Measurements from ENCODE around the gene GCGR. TPM values are rescaled to one million over a fixed set of nuclear protein-coding genes. Genes with fewer than 3 reads are reported as not detected.

Gene GCGR
- total RNA-seq, result not detected in 2 replicates

GRCh38 chr17:81803728-81804558, at the start of gene GCGR:
TSS of gene GCGR (plus strand) at chr17:81804150. CDS start at chr17:81809019, 4,869 bp downstream.

GRCh38 chr17:81833160-81833920, 29.4 kb downstream of the GCGR start, which contains the start of gene MCRIP1:
TSS of gene MCRIP1 (minus strand) at chr17:81833291. CDS start at chr17:81824506, 8,785 bp downstream.

GRCh38 chr17:81834831-81835267, 30.9 kb downstream of the GCGR start, which contains the start of gene PPP1R27:
TSS of gene PPP1R27 (minus strand) at chr17:81835050. CDS start at chr17:81834953, 97 bp downstream.

GRCh38 chr17:81859906-81860755, 56.2 kb downstream of the GCGR start, which contains the start of gene P4HB:
TSS of gene P4HB (minus strand) at chr17:81860535. CDS start at chr17:81860471, 64 bp downstream.

Other genes starting within 250 kb of the GCGR start
- gene NPLOC4, start 167.0 kb upstream of the GCGR start, total RNA-seq, result 44.3 and 48.9 TPM in 2 replicates
- 0.21 and 0.48 TPM in 2 replicates for gene TSPAN10, start 167.0 kb upstream of the GCGR start, total RNA-seq
- gene PDE6G, start 147.6 kb upstream of the GCGR start, total RNA-seq, result 0.72 TPM in 1 of 2 replicates, not detected in the other
- gene OXLD1, start 137.5 kb upstream of the GCGR start, total RNA-seq, result 57.8 and 61.0 TPM in 2 replicates
- 5.8 and 8.7 TPM in 2 replicates for gene CCDC137, start 137.4 kb upstream of the GCGR start, total RNA-seq
- 21.7 and 27.2 TPM in 2 replicates for gene ARL16, start 120.4 kb upstream of the GCGR start, total RNA-seq
- 91.4 and 114 TPM in 2 replicates for gene HGS, start 120.1 kb upstream of the GCGR start, total RNA-seq
- gene MRPL12, start 100.8 kb upstream of the GCGR start, total RNA-seq, result 6.3 and 9.8 TPM in 2 replicates
- 27.9 and 34.5 TPM in 2 replicates for gene SLC25A10, start 91.9 kb upstream of the GCGR start, total RNA-seq
- gene MCRIP1, start 29.1 kb downstream of the GCGR start, total RNA-seq, result 31.5 and 63.1 TPM in 2 replicates
- gene PPP1R27, start 30.9 kb downstream of the GCGR start, total RNA-seq, result not detected in 2 replicates
- 624 and 855 TPM in 2 replicates for gene P4HB, start 56.4 kb downstream of the GCGR start, total RNA-seq
- 124 and 148 TPM in 2 replicates for gene ARHGDIA, start 67.2 kb downstream of the GCGR start, total RNA-seq
- gene ALYREF, start 87.4 kb downstream of the GCGR start, total RNA-seq, result 61.4 and 116 TPM in 2 replicates
- gene ANAPC11, start 87.6 kb downstream of the GCGR start, total RNA-seq, result 130 and 132 TPM in 2 replicates
- gene NPB, start 98.1 kb downstream of the GCGR start, total RNA-seq, result 1.9 and 2.6 TPM in 2 replicates
- gene PCYT2, start 107.2 kb downstream of the GCGR start, total RNA-seq, result 24.3 and 34.5 TPM in 2 replicates
- gene SIRT7, start 114.0 kb downstream of the GCGR start, total RNA-seq, result 26.9 and 29.9 TPM in 2 replicates
- gene MAFG, start 123.6 kb downstream of the GCGR start, total RNA-seq, result 16.9 and 22.2 TPM in 2 replicates
- 126 and 176 TPM in 2 replicates for gene PYCR1, start 133.2 kb downstream of the GCGR start, total RNA-seq
- not detected in 2 replicates for gene MYADML2, start 143.1 kb downstream of the GCGR start, total RNA-seq
- gene NOTUM, start 157.0 kb downstream of the GCGR start, total RNA-seq, result not detected in 2 replicates
- 16.1 and 23.4 TPM in 2 replicates for gene ASPSCR1, start 173.5 kb downstream of the GCGR start, total RNA-seq
- 28.2 and 45.0 TPM in 2 replicates for gene CENPX, start 218.7 kb downstream of the GCGR start, total RNA-seq
- 12.3 and 13.9 TPM in 2 replicates for gene LRRC45, start 219.2 kb downstream of the GCGR start, total RNA-seq
- 14.3 and 40.7 TPM in 2 replicates for gene RAC3, start 227.5 kb downstream of the GCGR start, total RNA-seq
- gene DCXR, start 233.5 kb downstream of the GCGR start, total RNA-seq, result 82.7 and 109 TPM in 2 replicates
- 36.1 and 37.5 TPM in 2 replicates for gene RFNG, start 247.7 kb downstream of the GCGR start, total RNA-seq
- 81.8 and 87.5 TPM in 2 replicates for gene GPS1, start 247.7 kb downstream of the GCGR start, total RNA-seq

Measured in tracheal epithelial cell (primary cell).